ENCODE measurements around the gene DCTN4.
A peak's percentile ranks its signal among the peaks of the same experiment; 100 is the strongest.

DNA sequence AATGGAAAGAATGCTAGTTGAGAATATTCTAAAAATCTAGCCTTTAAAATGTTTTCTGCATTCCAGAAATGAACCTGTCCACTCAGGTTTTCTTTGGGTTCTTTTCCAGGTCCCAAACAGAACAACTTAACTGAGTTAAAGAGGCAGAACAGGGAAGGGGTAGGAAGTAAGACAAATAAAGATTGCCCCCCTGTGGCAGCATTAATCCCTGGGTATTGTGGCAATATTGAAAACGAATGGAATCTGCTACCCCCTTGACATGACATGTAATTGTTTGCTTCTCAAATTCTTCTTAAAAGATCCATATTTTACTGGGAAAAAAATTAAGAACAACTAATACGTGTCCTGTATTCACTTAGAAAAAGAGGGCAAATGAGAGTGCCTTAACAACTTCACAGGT, 48.7 kb downstream of the DCTN4 start:
- TF ChIP-seq, protein P1, sequence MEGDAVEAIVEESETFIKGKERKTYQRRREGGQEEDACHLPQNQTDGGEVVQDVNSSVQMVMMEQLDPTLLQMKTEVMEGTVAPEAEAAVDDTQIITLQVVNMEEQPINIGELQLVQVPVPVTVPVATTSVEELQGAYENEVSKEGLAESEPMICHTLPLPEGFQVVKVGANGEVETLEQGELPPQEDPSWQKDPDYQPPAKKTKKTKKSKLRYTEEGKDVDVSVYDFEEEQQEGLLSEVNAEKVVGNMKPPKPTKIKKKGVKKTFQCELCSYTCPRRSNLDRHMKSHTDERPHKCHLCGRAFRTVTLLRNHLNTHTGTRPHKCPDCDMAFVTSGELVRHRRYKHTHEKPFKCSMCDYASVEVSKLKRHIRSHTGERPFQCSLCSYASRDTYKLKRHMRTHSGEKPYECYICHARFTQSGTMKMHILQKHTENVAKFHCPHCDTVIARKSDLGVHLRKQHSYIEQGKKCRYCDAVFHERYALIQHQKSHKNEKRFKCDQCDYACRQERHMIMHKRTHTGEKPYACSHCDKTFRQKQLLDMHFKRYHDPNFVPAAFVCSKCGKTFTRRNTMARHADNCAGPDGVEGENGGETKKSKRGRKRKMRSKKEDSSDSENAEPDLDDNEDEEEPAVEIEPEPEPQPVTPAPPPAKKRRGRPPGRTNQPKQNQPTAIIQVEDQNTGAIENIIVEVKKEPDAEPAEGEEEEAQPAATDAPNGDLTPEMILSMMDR (IDR thresholded peaks at IDR 0.05), result peak; percentile 36
- no peak for TF ChIP-seq ZFX (IDR thresholded peaks at IDR 0.05; ENCODE audit: borderline replicate concordance)
